HUES6 (cell line): Measurements from ENCODE around the gene ACOX2.

Source experiments
- H3K27ac ChIP-seq: 2 replicates; pipeline ENCODE4 v1.7.0; 2013; ENCODE audit warnings: low read depth, mild to moderate bottlenecking, low read length, inconsistent platforms
- H3K27me3 ChIP-seq: 2 replicates; pipeline ENCODE4 v1.6.1; 2013; ENCODE audit warnings: low read length; ENCODE audit not compliant: control insufficient read depth, insufficient read depth
- H3K36me3 ChIP-seq: 2 replicates; pipeline ENCODE4 v1.6.1; 2013; ENCODE audit warnings: low read length; ENCODE audit not compliant: control insufficient read depth, insufficient read depth
- H3K4me1 ChIP-seq: 2 replicates; pipeline ENCODE4 v1.6.1; 2013; ENCODE audit warnings: low read length; ENCODE audit not compliant: control insufficient read depth, insufficient read depth
- H3K4me3 ChIP-seq: 2 replicates; pipeline ENCODE4 v1.5.1; 2013; ENCODE audit warnings: low read depth, low read length
- H3K9ac ChIP-seq: one replicate; pipeline ENCODE4 v1.6.1; 2013; ENCODE audit warnings: mild to moderate bottlenecking, low read length
- H3K9me3 ChIP-seq: 2 replicates; pipeline ENCODE4 v1.6.1; 2013; ENCODE audit warnings: low read depth, low read length; ENCODE audit not compliant: control insufficient read depth, insufficient read depth

Gene ACOX2

GRCh38 chr3:58536501-58537411 is at the start of gene ACOX2:
Gene ACOX2, minus strand, starts transcription at chr3:58537190. Its CDS starts 2,084 bp downstream, at chr3:58535106.
- Histone ChIP-seq H3K9me3 (no peaks in the 10 kb centered on the region), H3K36me3 (no peaks in the 10 kb centered on the region), H3K9ac (peak within 1 kb of the TSS; percentile 45), H3K27me3 (no peaks in the 10 kb centered on the region), H3K4me1 (peaks cover 21% of the 10 kb centered on the region), H3K4me3 (no peak within 1 kb of the TSS), H3K27ac (no peak within 1 kb of the TSS)

- Histone ChIP-seq H3K9me3 (no peaks in the 10 kb centered on the region), H3K36me3 (no peaks in the 10 kb centered on the region), H3K9ac (no peak overlapping the region), H3K4me1 (peaks cover 30% of the 10 kb centered on the region), H3K27me3 (peaks cover 44% of the 10 kb centered on the region), H3K4me3 (0 out of 2 replicates have a peak overlapping the region, but pooled peaks have one; percentile 52), H3K27ac (no peak overlapping the region)
Measured at GRCh38 chr3:58585994-58586393, 49.0 kb upstream of the ACOX2 start.

GRCh38 chr3:58585005-58585786 is 48.2 kb upstream of the ACOX2 start:
- Histone ChIP-seq H3K9ac (peak overlapping the region; percentile 16), H3K9me3 (no peaks in the 10 kb centered on the region), H3K27me3 (peaks cover 44% of the 10 kb centered on the region), H3K4me3 (peak overlapping the region; percentile 52), H3K4me1 (peaks cover 36% of the 10 kb centered on the region), H3K27ac (no peak overlapping the region), H3K36me3 (no peaks in the 10 kb centered on the region)

- Histone ChIP-seq H3K9me3 (no peaks in the 10 kb centered on the region), H3K4me1 (peaks cover 36% of the 10 kb centered on the region), H3K9ac (no peak overlapping the region), H3K4me3 (peak overlapping the region; percentile 52), H3K27ac (no peak overlapping the region), H3K27me3 (peaks cover 44% of the 10 kb centered on the region), H3K36me3 (no peaks in the 10 kb centered on the region)
Measured at GRCh38 chr3:58584690-58585004, 47.7 kb upstream of the ACOX2 start.

GRCh38 chr3:58581328-58582091 is 44.5 kb upstream of the ACOX2 start:
- no peak overlapping the region for H3K27ac ChIP-seq

GRCh38 chr3:58580826-58581327 is 43.9 kb upstream of the ACOX2 start:
- Histone ChIP-seq H3K4me3 (no peak overlapping the region), H3K27me3 (peaks cover 23% of the 10 kb centered on the region), H3K27ac (no peak overlapping the region), H3K4me1 (peaks cover 39% of the 10 kb centered on the region), H3K9me3 (no peaks in the 10 kb centered on the region), H3K9ac (no peak overlapping the region), H3K36me3 (no peaks in the 10 kb centered on the region)

More at GRCh38 chr3:58581328-58582091, 44.5 kb upstream of the ACOX2 start:
- H3K4me3 ChIP-seq = no peak overlapping the region
- H3K9me3 ChIP-seq = no peaks in the 10 kb centered on the region
- H3K36me3 ChIP-seq = no peaks in the 10 kb centered on the region
- H3K27me3 ChIP-seq = peaks cover 29% of the 10 kb centered on the region
- H3K9ac ChIP-seq = no peak overlapping the region
- H3K4me1 ChIP-seq = peaks cover 42% of the 10 kb centered on the region

- Histone ChIP-seq H3K9ac (no peak overlapping the region), H3K9me3 (no peaks in the 10 kb centered on the region), H3K27ac (no peak overlapping the region), H3K36me3 (no peaks in the 10 kb centered on the region), H3K4me3 (no peak overlapping the region), H3K27me3 (peaks cover 3% of the 10 kb centered on the region), H3K4me1 (peaks cover 37% of the 10 kb centered on the region)
Measured at GRCh38 chr3:58578873-58579272, 41.9 kb upstream of the ACOX2 start.

GRCh38 chr3:58577269-58577821 is 40.4 kb upstream of the ACOX2 start, which contains the start of gene FAM107A:
Gene FAM107A, minus strand, starts transcription at chr3:58577391. Its CDS starts 7,531 bp downstream, at chr3:58569860.
- H3K9me3 ChIP-seq = no peaks in the 10 kb centered on the region
- no peaks in the 10 kb centered on the region for H3K27me3 ChIP-seq
- peaks cover 43% of the 10 kb centered on the region for H3K4me1 ChIP-seq
- H3K4me3 ChIP-seq = no peak within 1 kb of the TSS
- no peaks in the 10 kb centered on the region for H3K36me3 ChIP-seq
- H3K27ac ChIP-seq = no peak within 1 kb of the TSS
- H3K9ac ChIP-seq = no peak within 1 kb of the TSS

GRCh38 chr3:58576716-58577115 is 39.7 kb upstream of the ACOX2 start:
- Histone ChIP-seq H3K27ac (no peak overlapping the region), H3K9ac (no peak overlapping the region), H3K4me3 (no peak overlapping the region), H3K36me3 (no peaks in the 10 kb centered on the region), H3K27me3 (no peaks in the 10 kb centered on the region), H3K9me3 (no peaks in the 10 kb centered on the region), H3K4me1 (peaks cover 38% of the 10 kb centered on the region)

GRCh38 chr3:58575971-58576652 is 39.1 kb upstream of the ACOX2 start:
- H3K4me1 ChIP-seq = peaks cover 31% of the 10 kb centered on the region
- no peak overlapping the region for H3K4me3 ChIP-seq
- no peaks in the 10 kb centered on the region for H3K36me3 ChIP-seq
- no peaks in the 10 kb centered on the region for H3K27me3 ChIP-seq
- no peak overlapping the region for H3K9ac ChIP-seq
- no peaks in the 10 kb centered on the region for H3K9me3 ChIP-seq
- H3K27ac ChIP-seq = no peak overlapping the region
